ENCODE data around the gene LIN7B. TPM values are rescaled to one million over a fixed set of nuclear protein-coding genes. Genes with fewer than 3 reads are reported as not detected.

The LIN7B gene
- polyA plus RNA-seq, 4 donors, result 5.4 to 13.2 (median 8.8) TPM

DNA sequence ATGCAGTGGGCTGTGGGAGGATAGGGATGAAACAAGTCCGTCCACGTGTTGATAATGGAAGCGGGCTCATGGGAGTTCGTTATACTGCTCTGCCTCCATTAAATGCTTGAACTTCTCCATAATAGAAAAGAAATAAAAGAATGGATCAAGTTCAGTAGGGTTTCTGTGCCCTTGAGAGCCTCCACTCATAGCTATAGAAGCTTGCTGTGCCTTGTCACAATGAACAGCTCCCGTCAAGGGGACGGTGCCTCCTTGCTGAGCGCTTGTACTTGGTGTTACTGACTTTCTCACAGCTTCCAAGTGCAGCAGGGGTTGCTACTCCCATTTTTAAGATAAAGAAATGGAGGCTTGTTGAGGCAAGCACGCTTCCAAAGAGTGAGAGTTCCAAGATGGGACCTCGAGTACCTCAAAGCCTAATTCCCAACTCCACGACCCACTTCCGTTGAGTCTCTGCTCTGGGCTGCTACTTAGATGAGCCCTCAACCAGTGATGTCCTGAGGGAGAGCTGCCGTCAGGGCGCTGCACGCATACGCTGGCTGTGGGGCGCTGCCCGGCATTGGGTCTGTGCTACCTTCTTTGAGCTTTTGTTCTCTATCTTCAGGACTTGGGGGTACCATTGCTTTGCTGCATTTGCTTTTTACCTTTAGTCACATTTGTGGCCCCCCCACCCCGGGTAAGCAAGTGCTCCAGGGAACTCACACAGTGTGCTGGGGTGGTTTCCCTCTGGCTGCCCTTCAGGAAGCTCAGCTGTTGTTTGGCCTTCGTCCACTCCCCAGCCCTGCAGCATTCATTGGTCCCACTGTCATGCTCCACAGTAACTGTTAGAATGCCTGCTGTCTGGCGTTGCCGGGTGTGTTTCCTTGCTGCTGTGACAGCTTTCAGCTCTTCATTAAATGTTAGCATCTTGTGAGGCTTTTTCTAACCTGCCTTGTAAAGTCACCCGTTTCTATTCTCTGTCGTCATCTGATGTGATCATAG, 19.4 kb upstream of the LIN7B start:
- DNase-seq (ENCODE audit: low read depth in 4 of 4, low spot score in 2 of 4), result no peak

DNA sequence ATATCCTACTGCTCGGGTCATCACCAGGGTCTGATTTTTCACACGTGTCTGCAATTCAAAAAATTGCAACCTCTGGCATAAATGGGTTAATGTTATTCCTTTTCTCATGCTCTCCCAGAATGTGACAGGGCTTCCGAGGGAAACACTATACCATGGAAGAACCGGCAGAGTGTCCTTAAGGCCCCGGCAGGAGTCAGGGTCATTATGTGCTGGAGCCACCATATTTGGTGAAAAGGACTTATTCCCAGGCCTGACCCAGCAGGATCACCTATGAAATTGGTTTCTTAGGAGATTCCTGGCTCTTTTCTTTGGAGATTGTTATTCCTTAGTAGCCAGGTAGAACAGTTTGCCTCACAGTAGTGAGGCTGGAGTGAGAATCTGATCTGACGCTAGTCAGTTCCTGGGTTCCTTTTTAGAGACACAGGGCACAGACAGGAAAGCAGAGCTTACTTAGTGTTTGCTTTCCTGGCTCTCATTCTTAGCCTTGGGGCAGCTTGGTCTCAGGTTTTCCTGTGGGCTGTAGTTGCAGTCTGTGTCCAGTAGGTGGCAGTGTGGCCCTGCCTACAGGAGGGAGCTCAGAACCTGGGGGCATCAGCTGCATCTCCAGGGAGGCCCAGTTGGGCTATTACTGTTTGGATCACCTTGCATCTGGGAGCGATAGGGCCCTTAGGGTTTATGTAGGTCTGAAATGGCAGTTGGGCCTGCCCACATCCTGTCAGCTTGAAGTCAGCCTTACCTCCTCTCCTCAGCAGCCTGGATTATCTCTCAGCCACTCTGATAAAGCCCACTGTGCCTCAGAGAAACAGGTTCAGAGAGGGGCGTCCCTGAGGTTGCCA, 16.5 kb upstream of the LIN7B start:
- peak in 2 of 4 donors; percentile 48 to 61 for DNase-seq (ENCODE audit: low read depth in 4 of 4, low spot score in 2 of 4)

DNA sequence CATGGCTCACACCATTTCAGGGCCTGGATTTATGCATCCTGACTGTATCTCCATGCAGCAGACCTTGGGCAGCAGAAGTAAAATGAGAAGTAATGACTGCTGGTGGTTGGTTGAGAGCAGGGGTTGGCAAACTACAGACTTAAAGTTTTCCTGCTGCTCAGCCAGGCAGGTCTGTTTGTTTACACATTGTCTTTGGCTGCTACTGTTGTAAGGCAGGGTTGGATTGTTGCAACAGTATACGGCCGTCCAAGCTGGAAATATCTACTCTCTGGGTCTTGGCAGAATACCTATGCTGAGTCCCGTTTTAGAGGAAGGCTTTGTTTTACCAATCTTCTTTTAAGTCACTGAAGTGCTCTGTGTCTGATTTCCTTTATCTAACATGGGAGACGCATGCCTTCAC, 15.4 kb upstream of the LIN7B start:
- DNase-seq (ENCODE audit: low read depth in 4 of 4, low spot score in 2 of 4), result no peak

DNA sequence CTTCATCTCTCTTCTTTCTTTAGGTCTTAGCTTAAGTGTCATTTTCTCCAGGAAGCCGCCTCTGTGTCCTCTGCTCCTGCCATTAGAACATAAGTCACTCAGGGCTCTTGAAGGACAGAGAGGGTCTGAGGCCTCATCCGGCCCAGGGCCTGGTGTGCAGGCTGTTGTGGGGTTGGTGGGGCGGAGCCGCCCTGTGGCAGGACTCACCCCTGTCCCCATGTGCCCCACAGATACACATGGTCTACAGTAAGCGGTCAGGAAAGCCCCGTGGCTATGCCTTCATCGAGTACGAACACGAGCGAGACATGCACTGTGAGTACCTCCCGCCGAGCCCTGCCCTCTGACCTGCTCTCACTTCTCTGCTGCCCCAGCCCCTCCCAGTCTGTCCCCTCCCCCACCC, 13.0 kb upstream of the LIN7B start:
- no peak for DNase-seq (ENCODE audit: low read depth in 4 of 4, low spot score in 2 of 4)

DNA sequence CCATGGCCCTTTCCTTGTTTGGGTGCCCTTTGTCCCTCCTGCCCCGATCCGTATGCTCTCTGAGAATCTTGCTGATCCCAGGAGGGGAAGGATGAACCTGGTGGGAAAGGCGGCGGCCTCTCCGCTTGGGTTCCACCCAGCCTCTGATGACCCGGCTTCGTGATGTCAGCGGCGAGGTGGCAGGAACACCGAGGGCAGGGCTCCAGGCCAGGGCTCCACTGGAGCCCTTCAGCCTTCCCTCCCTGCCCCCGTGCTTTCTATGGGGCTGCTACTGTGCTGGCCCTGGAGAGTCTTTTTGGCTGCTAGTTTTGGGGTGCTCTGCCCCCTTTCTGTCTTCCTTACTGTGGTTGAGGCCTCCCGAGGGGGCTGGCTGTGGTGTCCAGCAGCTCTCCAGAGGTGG, 11.9 kb upstream of the LIN7B start:
- no peak for DNase-seq (ENCODE audit: low read depth in 4 of 4, low spot score in 2 of 4)

DNA sequence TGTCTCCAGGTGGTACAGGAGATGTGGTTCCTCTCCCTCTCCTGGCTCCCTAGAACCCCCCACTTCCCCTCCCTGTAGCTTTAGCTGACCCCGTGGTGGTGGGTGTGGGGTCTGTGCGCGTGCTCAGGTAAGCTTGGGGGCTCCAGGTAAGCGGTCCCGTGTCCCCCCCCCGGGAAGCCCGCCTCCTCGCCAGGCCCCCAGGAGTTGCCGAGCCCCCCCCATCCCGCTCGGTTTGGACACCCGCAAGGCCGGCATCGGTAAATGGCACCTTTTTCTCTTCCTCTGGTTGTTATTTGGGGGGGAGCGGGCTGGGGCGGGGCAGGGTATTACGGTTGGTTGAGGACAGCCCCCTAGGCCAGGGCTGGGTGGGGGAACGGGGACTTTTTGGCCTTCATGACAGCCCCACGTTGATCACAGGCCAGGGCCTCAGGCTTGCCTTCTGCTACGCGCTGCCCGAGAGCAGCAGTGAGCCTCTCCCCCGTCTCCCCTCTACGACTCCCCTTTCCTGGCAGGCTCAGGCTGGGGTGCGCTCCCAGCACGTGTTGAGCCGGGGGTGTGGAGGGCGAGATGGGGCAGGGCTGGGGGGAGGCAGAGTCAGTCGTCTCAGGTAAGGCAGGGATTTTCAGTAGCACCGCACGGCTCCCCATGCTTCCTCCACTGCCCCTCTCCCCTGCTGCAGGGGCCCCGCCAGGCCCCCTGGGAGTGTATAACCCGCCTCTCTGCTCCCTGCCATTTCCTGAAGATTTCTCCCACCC, 10.7 kb upstream of the LIN7B start:
- no peak for DNase-seq (ENCODE audit: low read depth in 4 of 4, low spot score in 2 of 4)

DNA sequence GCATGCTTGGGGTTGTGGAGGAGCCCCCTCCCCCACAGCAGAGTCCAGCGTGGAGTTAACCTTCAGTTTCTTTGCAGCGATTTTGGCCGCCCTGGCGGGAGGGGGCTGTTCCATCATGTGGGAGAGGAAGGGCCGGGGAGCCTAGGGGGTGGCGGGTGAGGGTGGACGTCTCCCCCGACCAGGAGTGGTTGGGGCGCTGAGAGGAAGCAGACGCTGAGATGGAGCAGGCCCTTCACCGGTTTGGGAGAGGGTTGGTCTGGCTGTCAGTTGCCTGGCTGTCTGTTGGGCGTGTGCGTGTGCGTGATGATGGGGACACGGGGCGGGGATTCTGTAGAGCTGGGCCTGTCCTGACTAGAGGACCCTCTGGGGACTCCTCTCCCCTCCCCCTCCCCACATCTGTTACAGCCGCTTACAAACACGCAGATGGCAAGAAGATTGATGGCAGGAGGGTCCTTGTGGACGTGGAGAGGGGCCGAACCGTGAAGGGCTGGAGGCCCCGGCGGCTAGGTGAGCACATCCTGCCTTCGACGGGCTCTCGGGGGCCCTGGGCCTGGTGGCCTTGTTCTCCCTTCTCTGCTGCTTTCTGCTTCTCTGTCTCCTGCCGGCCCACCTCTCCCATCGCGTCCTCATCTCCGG, 9.8 kb upstream of the LIN7B start:
- DNase-seq (ENCODE audit: low read depth in 4 of 4, low spot score in 2 of 4), result peak in 2 of 4 donors; percentile 38

DNA sequence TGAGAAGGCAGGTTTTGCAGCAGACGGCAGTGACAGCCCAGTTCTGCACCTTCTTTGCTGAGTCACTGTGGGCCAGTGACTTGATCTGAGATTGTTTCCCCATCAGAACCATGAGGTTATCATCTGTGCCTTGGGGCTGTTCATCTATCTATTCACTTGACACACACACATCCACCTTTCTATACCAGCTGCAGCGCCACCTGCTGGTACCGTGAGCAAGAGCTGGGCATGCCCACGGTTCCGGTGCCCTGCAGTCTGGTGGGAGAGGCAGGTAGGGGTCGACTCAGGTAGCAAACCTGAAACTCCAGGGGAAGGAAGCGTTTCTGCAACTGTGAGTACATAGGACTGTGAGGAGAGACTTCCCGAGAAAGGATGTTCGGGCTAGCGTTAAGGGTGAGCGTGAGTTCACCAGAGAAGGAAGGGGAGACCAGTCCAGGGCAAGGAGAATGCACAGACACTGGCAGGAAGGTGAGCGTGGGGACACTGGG, 7.5 kb upstream of the LIN7B start:
- no peak for DNase-seq (ENCODE audit: low read depth in 4 of 4, low spot score in 2 of 4)

DNA sequence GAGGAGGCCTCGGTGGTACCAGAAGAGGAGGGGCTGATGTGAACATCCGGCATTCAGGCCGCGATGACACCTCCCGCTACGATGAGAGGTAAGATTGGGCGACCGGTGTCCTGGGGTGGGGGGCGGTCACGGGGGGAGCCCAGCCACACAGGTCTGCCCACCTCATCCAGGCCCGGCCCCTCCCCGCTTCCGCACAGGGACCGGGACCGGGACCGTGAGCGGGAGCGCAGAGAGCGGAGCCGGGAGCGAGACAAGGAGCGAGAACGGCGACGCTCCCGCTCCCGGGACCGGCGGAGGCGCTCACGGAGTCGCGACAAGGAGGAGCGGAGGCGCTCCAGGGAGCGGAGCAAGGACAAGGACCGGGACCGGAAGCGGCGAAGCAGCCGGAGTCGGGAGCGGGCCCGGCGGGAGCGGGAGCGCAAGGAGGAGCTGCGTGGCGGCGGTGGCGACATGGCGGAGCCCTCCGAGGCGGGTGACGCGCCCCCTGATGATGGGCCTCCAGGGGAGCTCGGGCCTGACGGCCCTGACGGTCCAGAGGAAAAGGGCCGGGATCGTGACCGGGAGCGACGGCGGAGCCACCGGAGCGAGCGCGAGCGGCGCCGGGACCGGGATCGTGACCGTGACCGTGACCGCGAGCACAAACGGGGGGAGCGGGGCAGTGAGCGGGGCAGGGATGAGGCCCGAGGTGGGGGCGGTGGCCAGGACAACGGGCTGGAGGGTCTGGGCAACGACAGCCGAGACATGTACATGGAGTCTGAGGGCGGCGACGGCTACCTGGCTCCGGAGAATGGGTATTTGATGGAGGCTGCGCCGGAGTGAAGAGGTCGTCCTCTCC, 6.3 kb upstream of the LIN7B start:
- DNase-seq (ENCODE audit: low read depth in 4 of 4, low spot score in 2 of 4), result no peak

DNA sequence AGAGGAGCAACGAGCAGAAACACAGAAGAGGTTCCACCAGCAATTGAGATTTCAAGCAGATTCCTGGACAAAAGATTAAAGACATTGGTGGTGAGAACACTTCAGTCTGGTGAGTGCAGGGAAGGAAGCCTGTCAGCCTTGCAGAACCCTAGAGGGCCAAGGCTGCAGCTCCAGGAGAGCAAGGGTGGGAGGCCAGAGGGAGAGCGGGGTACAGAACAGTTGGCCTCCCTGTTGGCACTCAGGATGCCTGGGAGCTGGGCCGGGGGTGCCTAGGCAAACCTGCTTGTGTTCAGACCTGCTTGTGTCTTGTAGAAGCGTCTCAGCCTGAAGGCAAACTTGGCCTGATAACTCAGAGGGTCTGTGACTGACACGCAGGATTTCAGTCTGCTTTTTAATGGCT, 5.1 kb upstream of the LIN7B start:
- no peak for DNase-seq (ENCODE audit: low read depth in 4 of 4, low spot score in 2 of 4)

DNA sequence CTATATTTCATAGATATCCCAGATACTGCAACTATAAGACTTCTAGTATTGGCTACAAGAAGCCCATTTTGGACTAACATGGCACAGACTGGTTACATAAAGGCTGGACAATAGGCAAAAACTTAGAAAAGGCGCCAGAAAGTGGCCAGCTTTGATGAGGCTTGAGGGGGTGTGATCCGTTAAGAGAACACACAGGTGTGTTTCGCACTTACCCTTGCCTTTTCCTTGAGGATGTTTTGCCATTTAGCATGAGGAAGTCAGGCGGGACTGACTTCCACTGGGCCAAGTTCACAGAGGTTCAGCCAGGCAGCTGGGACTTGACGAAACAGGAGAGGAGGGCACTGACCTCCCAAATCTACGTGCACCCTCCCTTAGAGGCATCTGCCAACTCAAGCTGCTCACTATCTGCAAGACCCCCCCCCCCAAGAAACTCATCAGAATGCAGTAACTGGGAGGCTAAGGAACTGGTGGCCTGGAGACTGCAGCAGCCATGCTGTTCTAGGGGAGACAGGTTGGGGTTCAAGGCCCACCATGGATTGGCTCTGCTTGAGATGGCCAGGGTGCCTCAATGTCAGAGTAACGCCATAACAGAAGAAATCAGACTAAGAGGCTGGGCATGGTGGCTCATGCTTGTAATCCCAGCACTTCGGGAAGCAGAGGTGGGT, 4.5 kb upstream of the LIN7B start:
- no peak for DNase-seq (ENCODE audit: low read depth in 4 of 4, low spot score in 2 of 4)

DNA sequence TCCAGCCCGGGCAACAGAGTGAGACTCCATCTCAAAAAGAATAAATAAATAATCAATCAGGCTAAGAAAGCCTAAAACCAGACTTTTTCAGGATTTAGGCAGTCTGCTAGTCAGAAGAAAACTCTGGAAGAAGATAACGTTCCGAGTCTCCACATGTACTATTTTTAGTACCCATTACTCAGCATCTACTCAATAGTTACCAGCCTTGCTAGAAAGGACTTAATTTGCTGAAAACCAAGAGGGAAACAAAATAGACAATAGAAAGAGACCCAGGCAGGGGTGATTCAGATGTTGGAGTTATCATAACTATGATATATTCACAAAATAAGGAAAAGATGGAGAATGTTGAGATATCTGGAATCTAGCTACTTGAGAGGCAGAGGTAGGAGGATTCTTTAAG, 3.6 kb upstream of the LIN7B start:
- DNase-seq (ENCODE audit: low read depth in 4 of 4, low spot score in 2 of 4), result no peak

DNA sequence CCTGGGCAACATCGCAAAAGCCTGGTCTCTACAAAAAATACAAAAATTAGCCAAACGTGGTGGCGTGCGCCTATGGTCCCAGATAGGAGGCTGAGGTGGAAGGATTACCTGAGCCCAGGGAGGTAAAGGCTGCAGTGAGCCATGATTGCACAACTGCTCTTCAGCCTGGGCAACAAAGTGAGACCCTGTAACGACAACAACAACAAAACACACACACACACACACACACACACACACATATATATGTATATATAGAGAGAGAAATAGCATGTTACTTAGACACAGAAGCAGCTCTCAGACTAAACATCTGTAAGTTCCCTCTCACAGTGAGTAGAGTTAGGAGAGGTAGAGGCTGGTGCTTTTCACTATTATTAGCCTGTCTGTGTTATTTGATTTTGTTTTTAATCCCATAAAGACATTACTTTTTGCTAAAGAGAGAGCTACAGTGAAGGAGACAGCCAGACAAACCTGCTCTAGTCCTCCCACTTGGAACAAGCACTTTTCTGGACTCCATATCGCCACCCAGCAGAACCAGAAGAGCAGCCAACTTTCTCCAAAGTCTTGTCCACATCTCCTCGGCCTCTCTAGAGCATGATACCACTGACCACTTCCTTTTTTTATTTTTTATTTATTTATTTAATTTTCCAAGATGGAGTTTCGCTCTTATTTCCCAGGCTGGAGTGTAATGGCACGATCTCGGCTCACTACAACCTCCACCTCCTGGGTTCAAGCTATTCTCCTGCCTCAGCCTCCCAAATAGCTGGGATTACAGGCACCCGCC, 2.8 kb upstream of the LIN7B start:
- DNase-seq (ENCODE audit: low read depth in 4 of 4, low spot score in 2 of 4), result no peak

DNA sequence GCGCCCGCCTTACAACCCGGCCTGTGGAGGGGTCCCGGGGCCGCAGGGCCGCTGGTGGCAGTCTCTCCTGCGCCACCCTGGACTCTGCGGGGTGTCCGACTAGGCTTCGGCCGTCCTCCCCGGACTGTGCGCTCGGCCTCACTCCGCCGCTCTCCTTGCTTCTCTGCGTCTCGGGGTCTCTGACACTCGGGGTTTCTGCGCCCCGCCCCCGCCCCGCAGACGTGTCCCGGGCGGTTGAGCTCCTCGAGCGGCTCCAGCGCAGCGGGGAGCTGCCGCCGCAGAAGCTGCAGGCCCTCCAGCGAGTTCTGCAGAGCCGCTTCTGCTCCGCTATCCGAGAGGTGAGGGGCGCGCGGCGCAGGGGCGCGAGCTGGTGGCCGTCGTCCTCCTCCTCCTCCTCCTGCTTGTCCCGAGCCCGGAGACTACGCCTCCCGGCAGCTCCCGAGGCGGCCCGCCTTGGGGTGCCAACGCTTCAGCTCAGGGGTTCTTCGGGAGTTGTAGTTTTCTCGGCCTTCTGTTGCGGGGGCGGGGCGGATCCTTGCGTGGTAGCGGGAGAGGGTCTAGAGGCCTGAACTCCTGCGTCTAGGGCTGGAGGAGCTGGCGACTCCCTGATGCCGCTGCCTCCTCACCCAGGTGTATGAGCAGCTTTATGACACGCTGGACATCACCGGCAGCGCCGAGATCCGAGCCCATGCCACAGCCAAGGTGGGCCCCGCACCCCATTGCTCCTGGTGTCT, 627 bp downstream of the LIN7B start:
- DNase-seq (ENCODE audit: low read depth in 4 of 4, low spot score in 2 of 4), result peak in 1 of 4 donors; percentile 51

DNA sequence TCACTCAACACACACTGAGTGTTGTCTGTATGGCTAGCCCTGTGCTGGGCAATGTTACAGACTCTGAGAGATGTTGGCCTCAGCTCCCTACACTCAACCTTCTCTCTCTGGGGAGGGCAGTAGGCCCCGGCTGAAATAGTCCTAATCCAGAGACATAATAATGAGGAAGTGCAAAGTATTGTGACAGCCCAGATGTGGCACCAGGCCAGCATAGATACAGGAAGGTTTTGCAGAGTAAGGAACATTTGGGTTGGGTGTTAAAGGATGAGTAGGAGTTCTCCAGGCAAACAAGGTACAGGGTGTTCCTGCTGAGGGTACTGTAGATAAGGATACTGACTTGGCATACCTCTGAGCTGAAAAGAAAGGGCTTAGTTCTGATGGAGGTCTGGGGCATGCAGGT, 2.4 kb downstream of the LIN7B start:
- DNase-seq (ENCODE audit: low read depth in 4 of 4, low spot score in 2 of 4), result no peak

DNA sequence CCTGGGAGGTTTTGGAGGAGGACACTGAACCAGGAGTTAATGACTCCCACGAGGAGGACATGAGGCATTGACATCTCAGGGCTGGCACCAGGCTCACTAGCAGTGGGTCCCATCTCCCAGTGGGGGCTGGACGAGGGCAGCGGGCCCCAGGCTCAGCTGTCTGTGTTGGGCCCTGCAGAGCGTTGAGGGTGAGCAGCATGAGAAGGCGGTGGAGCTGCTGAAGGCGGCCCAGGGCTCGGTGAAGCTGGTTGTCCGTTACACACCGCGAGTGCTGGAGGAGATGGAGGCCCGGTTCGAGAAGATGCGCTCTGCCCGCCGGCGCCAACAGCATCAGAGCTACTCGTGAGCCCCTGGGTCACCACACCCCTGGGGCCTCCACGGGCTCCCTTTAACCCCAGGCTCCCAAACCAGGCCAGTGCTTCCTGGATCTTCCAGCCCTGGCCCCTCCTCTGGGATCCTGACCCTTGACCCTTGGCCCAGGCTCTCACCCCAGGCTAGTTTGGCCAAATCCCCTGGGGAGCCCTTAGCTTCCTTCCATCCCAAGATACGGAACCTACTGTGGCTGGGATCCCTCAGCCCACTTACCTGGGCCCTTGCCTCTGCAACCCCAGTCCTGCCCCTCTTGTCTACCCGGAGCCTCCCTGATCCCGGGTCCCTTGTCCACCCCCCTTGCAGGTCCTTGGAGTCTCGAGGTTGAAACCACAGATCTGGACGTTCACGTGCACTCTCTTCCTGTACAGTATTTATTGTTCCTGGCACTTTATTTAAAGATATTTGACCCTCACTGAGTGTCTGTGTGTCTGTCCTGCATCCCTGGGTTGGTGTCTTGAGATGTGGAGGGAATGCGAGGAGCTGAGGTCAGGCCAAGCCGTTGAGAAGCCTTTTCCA, 3.8 kb downstream of the LIN7B start:
- DNase-seq (ENCODE audit: low read depth in 4 of 4, low spot score in 2 of 4), result no peak

Measured in left renal cortex interstitium (tissue), 4 donors.